NCI-H1048 (cell line): ENCODE measurements around the gene LZTS2.

ENCODE experiments used
- DNase-seq: peaks from one replicate; lab custom pipeline; 2025; lab: John Stamatoyannopoulos, UW

LZTS2 gene

DNA sequence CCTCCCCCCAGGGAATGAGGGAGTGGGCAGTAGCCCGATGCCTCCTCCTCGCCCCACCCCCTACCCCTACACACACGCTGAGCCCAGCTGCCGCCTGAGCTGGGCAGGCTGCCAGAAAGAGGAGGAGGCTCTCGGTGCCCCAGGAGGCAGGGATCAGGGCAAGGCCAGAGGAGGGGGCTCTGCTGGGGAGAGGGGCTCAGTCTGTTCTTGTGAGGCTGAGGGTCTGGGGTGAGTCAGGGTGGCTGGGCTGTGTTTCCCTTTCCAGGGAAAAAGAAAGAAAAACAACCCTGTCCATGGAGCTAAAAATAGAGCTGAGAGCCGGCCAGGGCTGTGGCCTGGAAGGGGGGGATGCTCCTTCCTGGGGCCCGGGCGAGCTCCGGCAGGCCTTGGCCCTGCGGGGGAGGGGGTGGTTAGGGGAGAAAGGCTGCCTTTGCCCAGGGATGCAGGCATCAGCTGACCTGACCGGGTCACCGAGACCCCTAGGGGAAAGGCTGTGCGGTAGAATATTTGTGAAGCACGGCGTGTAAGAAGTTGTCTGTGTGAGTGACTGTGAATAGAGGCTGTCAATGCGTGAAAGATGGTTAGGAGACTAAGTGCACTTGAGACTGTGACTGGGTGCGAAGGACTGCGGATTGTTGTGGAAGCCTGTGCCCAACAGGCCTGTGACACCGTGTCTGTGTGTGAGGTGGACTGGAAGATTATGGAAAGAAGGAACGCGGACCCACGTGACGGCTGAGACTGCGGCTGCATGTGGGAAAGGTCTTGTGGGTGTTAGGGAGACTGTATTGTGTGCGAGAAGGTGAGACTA, 1.2 kb upstream of the LZTS2 start:
- DNase-seq, result peak; percentile 42

DNA sequence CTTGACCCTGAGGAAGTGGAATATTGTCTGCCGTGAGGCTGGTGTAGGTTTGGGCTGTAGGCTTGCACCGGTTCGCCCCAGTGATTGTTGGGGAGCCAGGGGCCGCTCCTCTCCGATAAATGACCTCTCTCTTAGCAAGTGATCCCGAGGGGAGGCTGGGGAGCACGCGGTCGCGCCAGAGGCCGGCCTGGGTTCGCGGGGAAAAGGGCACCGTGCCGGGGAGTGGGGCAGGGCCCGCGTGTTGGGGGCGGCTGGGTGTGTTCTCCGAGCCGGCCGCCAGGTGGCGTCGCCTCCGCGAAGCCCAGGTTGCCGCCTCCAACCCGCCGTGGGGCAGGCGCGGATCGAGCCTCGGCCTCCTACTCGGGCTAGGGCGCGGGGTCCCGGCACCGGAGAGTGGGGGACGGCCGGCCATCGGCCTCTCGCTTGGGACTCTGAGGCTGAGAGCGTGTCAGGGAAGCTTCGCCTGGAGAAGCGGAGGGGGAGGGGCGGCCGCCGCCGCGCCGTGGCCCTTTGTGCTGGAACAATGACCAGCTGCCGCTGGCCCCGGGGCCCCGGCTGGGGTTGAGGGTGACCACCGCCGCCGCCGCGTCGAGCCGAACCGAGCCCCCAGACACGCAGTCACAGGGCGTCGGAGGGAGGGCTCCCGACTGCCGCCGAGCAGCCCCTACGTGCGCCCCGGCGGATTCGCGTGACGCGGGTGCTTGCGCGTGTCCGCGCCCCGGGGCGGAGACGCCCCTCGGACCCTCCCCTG, 442 bp upstream of the LZTS2 start:
- DNase-seq, result peak; percentile 23

GRCh38 chr10:101000127-101000914, 713 bp downstream of the LZTS2 start:
- no peak for DNase-seq

- no peak for DNase-seq
Observed at GRCh38 chr10:101000915-101001658, 1.5 kb downstream of the LZTS2 start.

GRCh38 chr10:101001659-101002035, 2.0 kb downstream of the LZTS2 start:
- DNase-seq, result no peak

GRCh38 chr10:101002456-101002855, 2.8 kb downstream of the LZTS2 start:
- no peak for DNase-seq

DNA sequence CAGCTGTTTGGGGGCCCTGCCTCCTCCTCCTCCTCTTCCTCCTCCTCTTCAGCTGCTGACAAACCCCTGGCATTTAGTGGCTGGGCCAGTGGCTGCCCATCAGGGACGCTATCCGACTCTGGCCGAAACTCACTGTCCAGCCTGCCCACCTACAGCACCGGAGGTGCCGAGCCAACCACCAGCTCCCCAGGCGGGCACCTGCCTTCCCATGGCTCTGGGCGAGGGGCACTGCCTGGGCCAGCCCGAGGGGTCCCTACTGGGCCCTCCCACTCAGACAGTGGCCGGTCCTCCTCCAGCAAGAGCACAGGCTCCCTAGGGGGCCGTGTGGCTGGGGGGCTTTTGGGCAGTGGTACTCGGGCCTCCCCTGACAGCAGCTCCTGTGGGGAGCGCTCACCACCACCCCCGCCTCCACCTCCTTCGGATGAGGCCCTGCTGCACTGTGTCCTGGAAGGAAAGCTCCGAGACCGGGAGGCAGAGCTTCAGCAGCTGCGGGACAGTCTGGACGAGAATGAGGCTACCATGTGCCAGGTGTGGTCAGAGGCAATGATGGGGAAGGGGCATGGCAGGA, 4.1 kb downstream of the LZTS2 start:
- no peak for DNase-seq

GRCh38 chr10:101005361-101005760, 5.8 kb downstream of the LZTS2 start:
- no peak for DNase-seq

DNA sequence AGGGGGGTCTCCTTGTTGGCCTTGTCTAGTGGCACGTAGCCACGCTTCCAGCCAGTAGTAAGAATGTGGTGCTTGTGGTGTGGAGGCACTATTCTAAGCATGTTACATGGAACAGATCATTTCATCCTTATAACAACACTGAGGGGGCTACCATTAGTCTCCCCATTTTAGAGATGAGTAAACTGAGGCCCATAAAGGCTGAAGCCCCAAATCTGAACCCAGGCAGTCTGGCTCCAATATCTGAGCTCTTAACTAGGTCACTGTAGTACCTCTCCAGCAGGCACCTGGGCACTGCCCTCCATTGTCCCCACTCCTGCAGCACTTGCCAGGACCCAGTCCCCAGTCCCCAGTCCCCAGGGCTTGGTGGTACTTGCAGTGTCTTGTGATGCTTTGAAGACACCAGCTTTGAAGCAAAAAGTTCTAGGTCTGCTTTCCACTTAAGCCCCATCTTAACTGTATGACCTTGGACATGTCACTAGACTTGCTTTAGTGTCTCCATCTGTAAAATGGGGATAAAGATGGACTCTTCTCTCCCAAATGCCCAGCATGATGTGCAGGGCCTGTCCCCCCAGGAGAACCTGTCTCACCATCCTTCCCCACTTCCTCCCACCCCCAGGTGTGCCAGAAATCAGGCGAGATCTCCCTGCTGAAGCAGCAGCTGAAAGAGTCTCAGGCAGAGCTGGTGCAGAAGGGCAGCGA, 6.4 kb downstream of the LZTS2 start:
- no peak for DNase-seq

DNA sequence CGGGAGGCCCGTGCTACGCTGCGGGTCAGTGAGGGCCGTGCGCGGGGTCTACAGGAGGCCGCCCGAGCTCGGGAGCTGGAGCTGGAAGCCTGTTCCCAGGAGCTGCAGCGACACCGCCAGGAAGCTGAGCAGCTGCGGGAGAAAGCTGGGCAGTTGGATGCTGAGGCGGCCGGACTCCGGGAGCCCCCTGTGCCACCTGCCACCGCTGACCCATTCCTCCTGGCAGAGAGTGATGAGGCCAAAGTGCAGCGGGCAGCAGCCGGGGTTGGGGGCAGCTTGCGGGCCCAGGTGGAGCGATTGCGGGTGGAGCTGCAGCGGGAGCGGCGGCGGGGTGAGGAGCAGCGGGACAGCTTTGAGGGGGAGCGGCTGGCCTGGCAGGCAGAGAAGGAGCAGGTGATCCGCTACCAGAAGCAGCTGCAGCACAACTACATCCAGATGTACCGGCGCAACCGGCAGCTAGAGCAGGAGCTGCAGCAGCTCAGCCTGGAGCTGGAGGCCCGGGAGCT, 7.0 kb downstream of the LZTS2 start:
- no peak for DNase-seq

- DNase-seq, result no peak
Observed at GRCh38 chr10:101007099-101007711, 7.6 kb downstream of the LZTS2 start.

GRCh38 chr10:101007915-101008822, 8.6 kb downstream of the LZTS2 start:
- DNase-seq, result no peak

GRCh38 chr10:101008823-101009423, 9.3 kb downstream of the LZTS2 start:
- DNase-seq, result peak; percentile 78

GRCh38 chr10:101010329-101010728, 10.7 kb downstream of the LZTS2 start:
- no peak for DNase-seq

GRCh38 chr10:101011517-101012423, 12.2 kb downstream of the LZTS2 start:
- DNase-seq, result no peak

GRCh38 chr10:101012525-101013364, 13.1 kb downstream of the LZTS2 start:
- peak; percentile 82 for DNase-seq

- no peak for DNase-seq
Observed at GRCh38 chr10:101013365-101013825, 13.8 kb downstream of the LZTS2 start.
